Adrenal gland (tissue), 5 donors: ENCODE measurements around the gene UST.

ENCODE experiments used
- CTCF ChIP-seq, 6 experiments: fragments of 450-650 bp in 4 of 6; fragments of 200-600 bp in 2 of 6; sonication (generic) in 1 of 6; IDR thresholded peaks; 1 replicate in 5 of 6; 2 replicates in 1 of 6; pipeline versions ENCODE4 v1.5.1 to v1.8.0; 2016 to 2021; ENCODE audit warnings: antibody characterized with exemption in 6 of 6, mild to moderate bottlenecking in 2 of 6, moderate library complexity in 1 of 6
- POLR2A ChIP-seq, 2 donors: fragments of 450-650 bp; IDR thresholded peaks; one replicate each; pipeline ENCODE4 v1.6.1; 2017; ENCODE audit warnings: antibody characterized with exemption in 2 of 2, mild to moderate bottlenecking in 2 of 2, moderate library complexity in 1 of 2
- donor health status: DM: no; HTN: no; CAD: no.

GRCh38 chr6:148747471-148748165 is 788 bp downstream of the UST start:
- TF ChIP-seq POLR2A (IDR thresholded peaks at IDR 0.05) (no peak), CTCF (IDR thresholded peaks at IDR 0.05) (no peak)
